K562 (cell line): Measurements from ENCODE around the gene STT3B. TPM values are rescaled to one million over a fixed set of nuclear protein-coding genes. Genes with fewer than 3 reads are reported as not detected.

Experiments used
- ETV1 ChIP-seq: fragments of 450-650 bp; conservative IDR thresholded peaks from 2 replicates; pipeline ENCODE4 v1.6.1; 2016; ENCODE audit warnings: missing genetic modification characterization, control low read depth, low read depth, missing compliant biosample characterization
- FUS ChIP-seq: fragments of 200-400 bp; formaldehyde crosslinking; optimal IDR thresholded peaks from 2 replicates; pipeline ENCODE3; 2017; ENCODE audit warnings: low read depth, low read length
- HMG20B ChIP-seq: fragments of 250-450 bp; sonication (Bioruptor Pico); IDR thresholded peaks from 2 replicates; pipeline ENCODE4 v1.5.0; 2021; ENCODE audit warnings: mild to moderate bottlenecking
- SAFB ChIP-seq: fragments of 200-400 bp; formaldehyde crosslinking; IDR thresholded peaks from 2 replicates; pipeline ENCODE4 v1.6.1; 2017; ENCODE audit warnings: low read depth, low read length, borderline replicate concordance
- SMAD2 ChIP-seq: fragments of 150-350 bp; IDR thresholded peaks from 2 replicates; pipeline ENCODE4 v1.6.1; 2014; ENCODE audit warnings: low read depth, mild to moderate bottlenecking, low read length
- SREBF1 ChIP-seq: fragments of 150-350 bp; IDR thresholded peaks from 2 replicates; pipeline ENCODE4 v1.6.1; 2014; ENCODE audit warnings: antibody characterized with exemption, low read depth, low read length, borderline replicate concordance
- SREBF2 ChIP-seq: sonication (generic); formaldehyde crosslinking; IDR thresholded peaks from 2 replicates; pipeline ENCODE4 v1.4.0; 2020; ENCODE audit warnings: mild to moderate bottlenecking, missing genetic modification reagents
- polyA plus RNA-seq, 8 experiments: library from polyadenylated mRNA; depleted of rRNA in 4 of 8; stranded (reverse) in 5 of 8; unstranded in 3 of 8; fragments of >200 nt; fragmentation: Nextera tagmentation in 2 of 8; fragmentation: Illumina TruSeq in 1 of 8; extraction: Ambion mirVana in 2 of 8; extraction: Trizol in 1 of 8; gene quantifications; 2 replicates each; pipeline versions ENCODE4 v1.2.1 to v1.2.3, GENCODE V29; 2011 to 2014; ENCODE audit warnings: inconsistent platforms in 1 of 8, missing spikeins in 1 of 8
- total RNA-seq, 7 experiments: library from RNA; depleted of rRNA in 6 of 7; stranded (reverse); fragments of >200 nt in 6 of 7; fragmentation: Illumina TruSeq in 2 of 7; extraction: Trizol in 2 of 7; gene quantifications; 2 replicates each; pipeline versions ENCODE4 v1.2.1 to v1.2.3, GENCODE V29; 2011 to 2021; ENCODE audit warnings: low replicate concordance in 1 of 7
- TF ChIP-seq, protein P1 (sequence below): fragments of 250-450 bp; sonication (Bioruptor Pico); IDR thresholded peaks from 2 replicates; pipeline ENCODE4 v1.4.0; 2020; ENCODE audit warnings: mild to moderate bottlenecking, moderate library complexity
- TF ChIP-seq, protein P2 (sequence below): fragments of 450-650 bp; IDR thresholded peaks from 2 replicates; pipeline ENCODE4 v1.6.1; 2016; ENCODE audit warnings: mild to moderate bottlenecking, moderate library complexity
- TF ChIP-seq, protein P3 (sequence below): fragments of 450-650 bp; IDR thresholded peaks from 2 replicates; pipeline ENCODE4 v1.6.1; 2017; ENCODE audit warnings: antibody characterized with exemption
- TF ChIP-seq, protein P4 (sequence below): IDR thresholded peaks from 2 replicates; pipeline ENCODE4 v1.6.1; 2016; ENCODE audit warnings: missing genetic modification characterization, missing compliant biosample characterization

The STT3B gene
- total and polyA plus RNA-seq, 9 of the 15 experiments (the other 6 are each of a cell fraction or from before 2014, with no cell fraction given), result 22.4 to 147 (median 100) TPM

DNA sequence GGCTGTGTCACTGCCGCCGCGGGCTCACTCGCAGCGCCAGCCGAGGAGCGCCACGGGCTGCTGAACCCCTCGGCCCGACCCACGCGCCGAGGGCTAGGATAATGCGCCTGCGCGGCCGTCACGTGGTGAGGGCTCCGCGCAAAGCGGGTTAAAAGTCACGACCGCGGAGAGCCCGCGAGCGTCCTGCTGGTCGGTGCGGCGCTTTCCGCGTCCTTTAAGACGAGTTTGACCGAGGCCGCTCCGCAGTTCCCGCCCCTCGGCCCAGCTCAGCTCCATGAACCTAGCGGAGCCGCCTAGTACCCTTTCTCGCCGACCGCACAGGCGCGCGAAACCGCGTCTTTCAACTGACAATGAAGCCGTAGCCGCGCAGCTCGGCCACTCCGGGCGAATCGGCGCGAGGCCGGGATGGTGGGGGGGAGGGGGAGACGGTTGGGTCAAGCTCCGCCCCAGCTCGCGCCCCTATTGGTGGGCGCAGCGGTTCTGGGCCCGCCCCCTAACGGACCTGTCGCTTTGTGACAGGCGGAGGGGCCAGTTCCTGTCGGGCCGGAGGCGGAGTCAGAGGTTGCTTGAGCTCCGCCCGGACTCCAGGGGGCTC is 636 bp upstream of the STT3B start (continued):
- TF ChIP-seq, protein P1, sequence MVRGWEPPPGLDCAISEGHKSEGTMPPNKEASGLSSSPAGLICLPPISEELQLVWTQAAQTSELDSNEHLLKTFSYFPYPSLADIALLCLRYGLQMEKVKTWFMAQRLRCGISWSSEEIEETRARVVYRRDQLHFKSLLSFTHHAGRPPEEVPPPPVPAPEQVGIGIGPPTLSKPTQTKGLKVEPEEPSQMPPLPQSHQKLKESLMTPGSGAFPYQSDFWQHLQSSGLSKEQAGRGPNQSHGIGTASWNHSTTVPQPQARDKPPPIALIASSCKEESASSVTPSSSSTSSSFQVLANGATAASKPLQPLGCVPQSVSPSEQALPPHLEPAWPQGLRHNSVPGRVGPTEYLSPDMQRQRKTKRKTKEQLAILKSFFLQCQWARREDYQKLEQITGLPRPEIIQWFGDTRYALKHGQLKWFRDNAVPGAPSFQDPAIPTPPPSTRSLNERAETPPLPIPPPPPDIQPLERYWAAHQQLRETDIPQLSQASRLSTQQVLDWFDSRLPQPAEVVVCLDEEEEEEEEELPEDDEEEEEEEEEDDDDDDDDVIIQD (CRISPR knock-in tag), result 0 out of 2 replicates have a peak, but pooled peaks have one; percentile 38
- TF ChIP-seq SREBF1 (no peak), HMG20B (CRISPR knock-in tag) (no peak), FUS (peak; percentile 6), SAFB (peak; percentile 69), SMAD2 (no peak), ETV1 (tag) (no peak), SREBF2 (CRISPR knock-in tag) (no peak; the same call in 1 of the 2 replicates)
- TF ChIP-seq, protein P2, sequence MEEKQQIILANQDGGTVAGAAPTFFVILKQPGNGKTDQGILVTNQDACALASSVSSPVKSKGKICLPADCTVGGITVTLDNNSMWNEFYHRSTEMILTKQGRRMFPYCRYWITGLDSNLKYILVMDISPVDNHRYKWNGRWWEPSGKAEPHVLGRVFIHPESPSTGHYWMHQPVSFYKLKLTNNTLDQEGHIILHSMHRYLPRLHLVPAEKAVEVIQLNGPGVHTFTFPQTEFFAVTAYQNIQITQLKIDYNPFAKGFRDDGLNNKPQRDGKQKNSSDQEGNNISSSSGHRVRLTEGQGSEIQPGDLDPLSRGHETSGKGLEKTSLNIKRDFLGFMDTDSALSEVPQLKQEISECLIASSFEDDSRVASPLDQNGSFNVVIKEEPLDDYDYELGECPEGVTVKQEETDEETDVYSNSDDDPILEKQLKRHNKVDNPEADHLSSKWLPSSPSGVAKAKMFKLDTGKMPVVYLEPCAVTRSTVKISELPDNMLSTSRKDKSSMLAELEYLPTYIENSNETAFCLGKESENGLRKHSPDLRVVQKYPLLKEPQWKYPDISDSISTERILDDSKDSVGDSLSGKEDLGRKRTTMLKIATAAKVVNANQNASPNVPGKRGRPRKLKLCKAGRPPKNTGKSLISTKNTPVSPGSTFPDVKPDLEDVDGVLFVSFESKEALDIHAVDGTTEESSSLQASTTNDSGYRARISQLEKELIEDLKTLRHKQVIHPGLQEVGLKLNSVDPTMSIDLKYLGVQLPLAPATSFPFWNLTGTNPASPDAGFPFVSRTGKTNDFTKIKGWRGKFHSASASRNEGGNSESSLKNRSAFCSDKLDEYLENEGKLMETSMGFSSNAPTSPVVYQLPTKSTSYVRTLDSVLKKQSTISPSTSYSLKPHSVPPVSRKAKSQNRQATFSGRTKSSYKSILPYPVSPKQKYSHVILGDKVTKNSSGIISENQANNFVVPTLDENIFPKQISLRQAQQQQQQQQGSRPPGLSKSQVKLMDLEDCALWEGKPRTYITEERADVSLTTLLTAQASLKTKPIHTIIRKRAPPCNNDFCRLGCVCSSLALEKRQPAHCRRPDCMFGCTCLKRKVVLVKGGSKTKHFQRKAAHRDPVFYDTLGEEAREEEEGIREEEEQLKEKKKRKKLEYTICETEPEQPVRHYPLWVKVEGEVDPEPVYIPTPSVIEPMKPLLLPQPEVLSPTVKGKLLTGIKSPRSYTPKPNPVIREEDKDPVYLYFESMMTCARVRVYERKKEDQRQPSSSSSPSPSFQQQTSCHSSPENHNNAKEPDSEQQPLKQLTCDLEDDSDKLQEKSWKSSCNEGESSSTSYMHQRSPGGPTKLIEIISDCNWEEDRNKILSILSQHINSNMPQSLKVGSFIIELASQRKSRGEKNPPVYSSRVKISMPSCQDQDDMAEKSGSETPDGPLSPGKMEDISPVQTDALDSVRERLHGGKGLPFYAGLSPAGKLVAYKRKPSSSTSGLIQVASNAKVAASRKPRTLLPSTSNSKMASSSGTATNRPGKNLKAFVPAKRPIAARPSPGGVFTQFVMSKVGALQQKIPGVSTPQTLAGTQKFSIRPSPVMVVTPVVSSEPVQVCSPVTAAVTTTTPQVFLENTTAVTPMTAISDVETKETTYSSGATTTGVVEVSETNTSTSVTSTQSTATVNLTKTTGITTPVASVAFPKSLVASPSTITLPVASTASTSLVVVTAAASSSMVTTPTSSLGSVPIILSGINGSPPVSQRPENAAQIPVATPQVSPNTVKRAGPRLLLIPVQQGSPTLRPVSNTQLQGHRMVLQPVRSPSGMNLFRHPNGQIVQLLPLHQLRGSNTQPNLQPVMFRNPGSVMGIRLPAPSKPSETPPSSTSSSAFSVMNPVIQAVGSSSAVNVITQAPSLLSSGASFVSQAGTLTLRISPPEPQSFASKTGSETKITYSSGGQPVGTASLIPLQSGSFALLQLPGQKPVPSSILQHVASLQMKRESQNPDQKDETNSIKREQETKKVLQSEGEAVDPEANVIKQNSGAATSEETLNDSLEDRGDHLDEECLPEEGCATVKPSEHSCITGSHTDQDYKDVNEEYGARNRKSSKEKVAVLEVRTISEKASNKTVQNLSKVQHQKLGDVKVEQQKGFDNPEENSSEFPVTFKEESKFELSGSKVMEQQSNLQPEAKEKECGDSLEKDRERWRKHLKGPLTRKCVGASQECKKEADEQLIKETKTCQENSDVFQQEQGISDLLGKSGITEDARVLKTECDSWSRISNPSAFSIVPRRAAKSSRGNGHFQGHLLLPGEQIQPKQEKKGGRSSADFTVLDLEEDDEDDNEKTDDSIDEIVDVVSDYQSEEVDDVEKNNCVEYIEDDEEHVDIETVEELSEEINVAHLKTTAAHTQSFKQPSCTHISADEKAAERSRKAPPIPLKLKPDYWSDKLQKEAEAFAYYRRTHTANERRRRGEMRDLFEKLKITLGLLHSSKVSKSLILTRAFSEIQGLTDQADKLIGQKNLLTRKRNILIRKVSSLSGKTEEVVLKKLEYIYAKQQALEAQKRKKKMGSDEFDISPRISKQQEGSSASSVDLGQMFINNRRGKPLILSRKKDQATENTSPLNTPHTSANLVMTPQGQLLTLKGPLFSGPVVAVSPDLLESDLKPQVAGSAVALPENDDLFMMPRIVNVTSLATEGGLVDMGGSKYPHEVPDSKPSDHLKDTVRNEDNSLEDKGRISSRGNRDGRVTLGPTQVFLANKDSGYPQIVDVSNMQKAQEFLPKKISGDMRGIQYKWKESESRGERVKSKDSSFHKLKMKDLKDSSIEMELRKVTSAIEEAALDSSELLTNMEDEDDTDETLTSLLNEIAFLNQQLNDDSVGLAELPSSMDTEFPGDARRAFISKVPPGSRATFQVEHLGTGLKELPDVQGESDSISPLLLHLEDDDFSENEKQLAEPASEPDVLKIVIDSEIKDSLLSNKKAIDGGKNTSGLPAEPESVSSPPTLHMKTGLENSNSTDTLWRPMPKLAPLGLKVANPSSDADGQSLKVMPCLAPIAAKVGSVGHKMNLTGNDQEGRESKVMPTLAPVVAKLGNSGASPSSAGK, result peak; percentile 99
- TF ChIP-seq, protein P3, sequence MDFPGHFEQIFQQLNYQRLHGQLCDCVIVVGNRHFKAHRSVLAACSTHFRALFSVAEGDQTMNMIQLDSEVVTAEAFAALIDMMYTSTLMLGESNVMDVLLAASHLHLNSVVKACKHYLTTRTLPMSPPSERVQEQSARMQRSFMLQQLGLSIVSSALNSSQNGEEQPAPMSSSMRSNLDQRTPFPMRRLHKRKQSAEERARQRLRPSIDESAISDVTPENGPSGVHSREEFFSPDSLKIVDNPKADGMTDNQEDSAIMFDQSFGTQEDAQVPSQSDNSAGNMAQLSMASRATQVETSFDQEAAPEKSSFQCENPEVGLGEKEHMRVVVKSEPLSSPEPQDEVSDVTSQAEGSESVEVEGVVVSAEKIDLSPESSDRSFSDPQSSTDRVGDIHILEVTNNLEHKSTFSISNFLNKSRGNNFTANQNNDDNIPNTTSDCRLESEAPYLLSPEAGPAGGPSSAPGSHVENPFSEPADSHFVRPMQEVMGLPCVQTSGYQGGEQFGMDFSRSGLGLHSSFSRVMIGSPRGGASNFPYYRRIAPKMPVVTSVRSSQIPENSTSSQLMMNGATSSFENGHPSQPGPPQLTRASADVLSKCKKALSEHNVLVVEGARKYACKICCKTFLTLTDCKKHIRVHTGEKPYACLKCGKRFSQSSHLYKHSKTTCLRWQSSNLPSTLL, result no peak
- TF ChIP-seq, protein P4, sequence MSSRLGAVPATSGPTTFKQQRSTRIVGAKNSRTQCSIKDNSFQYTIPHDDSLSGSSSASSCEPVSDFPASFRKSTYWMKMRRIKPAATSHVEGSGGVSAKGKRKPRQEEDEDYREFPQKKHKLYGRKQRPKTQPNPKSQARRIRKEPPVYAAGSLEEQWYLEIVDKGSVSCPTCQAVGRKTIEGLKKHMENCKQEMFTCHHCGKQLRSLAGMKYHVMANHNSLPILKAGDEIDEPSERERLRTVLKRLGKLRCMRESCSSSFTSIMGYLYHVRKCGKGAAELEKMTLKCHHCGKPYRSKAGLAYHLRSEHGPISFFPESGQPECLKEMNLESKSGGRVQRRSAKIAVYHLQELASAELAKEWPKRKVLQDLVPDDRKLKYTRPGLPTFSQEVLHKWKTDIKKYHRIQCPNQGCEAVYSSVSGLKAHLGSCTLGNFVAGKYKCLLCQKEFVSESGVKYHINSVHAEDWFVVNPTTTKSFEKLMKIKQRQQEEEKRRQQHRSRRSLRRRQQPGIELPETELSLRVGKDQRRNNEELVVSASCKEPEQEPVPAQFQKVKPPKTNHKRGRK (tag), result no peak
